KMS-11 (cell line): ENCODE data around the gene MAGI3.
"Not testable (repeated sequence)": the region's sequence is repeated elsewhere in the genome, so short reads cannot be mapped to it uniquely, and the experiment has no call there.

Experiments used
- H2AFZ ChIP-seq: fragments of 200-600 bp; sonication (generic); 2 replicates; pipeline ENCODE4 v1.6.1; 2016; ENCODE audit warnings: antibody characterized with exemption, mixed run types, low read depth
- H3K27ac ChIP-seq: fragments of 200-600 bp; sonication (generic); 2 replicates; pipeline ENCODE4 v1.6.1; 2016; ENCODE audit warnings: mild to moderate bottlenecking, mixed run types
- H3K27me3 ChIP-seq: fragments of 200-600 bp; sonication (generic); 2 replicates; pipeline ENCODE4 v1.6.1; 2017; ENCODE audit warnings: mild to moderate bottlenecking, low read depth, mixed run types, moderate library complexity; ENCODE audit not compliant: insufficient read depth
- H3K36me3 ChIP-seq: fragments of 200-600 bp; sonication (generic); 2 replicates; pipeline ENCODE4 v1.6.1; 2017; ENCODE audit warnings: mild to moderate bottlenecking, mixed run types; ENCODE audit not compliant: insufficient read depth
- H3K4me1 ChIP-seq: fragments of 200-600 bp; sonication (generic); 2 replicates; pipeline ENCODE4 v1.6.1; 2016; ENCODE audit warnings: mild to moderate bottlenecking, low read depth, mixed run types; ENCODE audit not compliant: poor library complexity, severe bottlenecking
- H3K4me2 ChIP-seq: fragments of 200-600 bp; sonication (generic); 2 replicates; pipeline ENCODE4 v1.7.0; 2016; ENCODE audit warnings: mild to moderate bottlenecking, mixed run types
- H3K4me3 ChIP-seq: fragments of 200-600 bp; sonication (generic); IDR thresholded peaks from 2 replicates; pipeline ENCODE4 v1.6.1; 2017; ENCODE audit warnings: low read depth, low read length, mixed read lengths; ENCODE audit not compliant: insufficient read depth
- H3K79me2 ChIP-seq: fragments of 200-600 bp; sonication (generic); 2 replicates; pipeline ENCODE4 v1.6.1; 2016; ENCODE audit warnings: low read depth, mixed run types; ENCODE audit not compliant: insufficient read depth
- H3K9ac ChIP-seq: fragments of 200-600 bp; sonication (generic); 2 replicates; pipeline ENCODE4 v1.6.1; 2016; ENCODE audit warnings: mild to moderate bottlenecking, mixed run types
- H4K20me1 ChIP-seq: fragments of 200-600 bp; sonication (generic); 2 replicates; pipeline ENCODE4 v1.6.1; 2016; ENCODE audit warnings: mild to moderate bottlenecking, mixed run types; ENCODE audit not compliant: insufficient read depth
- TF ChIP-seq, protein P1 (sequence below): fragments of 200-600 bp; sonication (generic); conservative IDR thresholded peaks from 2 replicates; pipeline ENCODE4 v1.6.1; 2017; ENCODE audit warnings: low read depth, mild to moderate bottlenecking, antibody characterized with exemption, low read length, moderate library complexity, mixed read lengths

Gene MAGI3

DNA sequence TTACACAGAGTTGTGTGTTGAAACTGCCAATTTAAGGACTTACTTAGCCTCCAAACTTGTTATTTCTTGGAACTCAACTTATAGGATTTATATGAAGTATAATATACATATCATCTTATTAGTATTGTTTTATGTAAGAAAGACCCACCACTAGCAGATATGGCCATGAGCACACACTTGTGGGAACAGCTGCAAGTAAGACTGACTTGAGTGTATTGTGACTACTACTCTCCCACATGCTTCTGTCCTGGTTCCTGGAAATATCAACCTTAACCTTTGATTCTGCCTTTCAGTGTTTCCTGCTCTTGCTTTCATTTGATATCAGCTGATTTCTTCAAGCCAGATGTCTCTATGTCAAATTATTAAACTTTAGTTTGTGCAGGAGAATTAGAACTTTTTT, 175.3 kb downstream of the MAGI3 start:
- Histone ChIP-seq H3K4me1 (no peaks in the 10 kb centered on the region), H3K27me3 (no peaks in the 10 kb centered on the region), H3K9ac (no peak overlapping the region), H4K20me1 (no peaks in the 10 kb centered on the region), H3K79me2 (no peaks in the 10 kb centered on the region), H3K4me2 (no peak overlapping the region), H3K36me3 (no peaks in the 10 kb centered on the region), H3K27ac (no peak overlapping the region), H3K4me3 (no peak overlapping the region), H2AFZ (no peak overlapping the region)
- TF ChIP-seq, protein P1, sequence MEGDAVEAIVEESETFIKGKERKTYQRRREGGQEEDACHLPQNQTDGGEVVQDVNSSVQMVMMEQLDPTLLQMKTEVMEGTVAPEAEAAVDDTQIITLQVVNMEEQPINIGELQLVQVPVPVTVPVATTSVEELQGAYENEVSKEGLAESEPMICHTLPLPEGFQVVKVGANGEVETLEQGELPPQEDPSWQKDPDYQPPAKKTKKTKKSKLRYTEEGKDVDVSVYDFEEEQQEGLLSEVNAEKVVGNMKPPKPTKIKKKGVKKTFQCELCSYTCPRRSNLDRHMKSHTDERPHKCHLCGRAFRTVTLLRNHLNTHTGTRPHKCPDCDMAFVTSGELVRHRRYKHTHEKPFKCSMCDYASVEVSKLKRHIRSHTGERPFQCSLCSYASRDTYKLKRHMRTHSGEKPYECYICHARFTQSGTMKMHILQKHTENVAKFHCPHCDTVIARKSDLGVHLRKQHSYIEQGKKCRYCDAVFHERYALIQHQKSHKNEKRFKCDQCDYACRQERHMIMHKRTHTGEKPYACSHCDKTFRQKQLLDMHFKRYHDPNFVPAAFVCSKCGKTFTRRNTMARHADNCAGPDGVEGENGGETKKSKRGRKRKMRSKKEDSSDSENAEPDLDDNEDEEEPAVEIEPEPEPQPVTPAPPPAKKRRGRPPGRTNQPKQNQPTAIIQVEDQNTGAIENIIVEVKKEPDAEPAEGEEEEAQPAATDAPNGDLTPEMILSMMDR, result no peak

DNA sequence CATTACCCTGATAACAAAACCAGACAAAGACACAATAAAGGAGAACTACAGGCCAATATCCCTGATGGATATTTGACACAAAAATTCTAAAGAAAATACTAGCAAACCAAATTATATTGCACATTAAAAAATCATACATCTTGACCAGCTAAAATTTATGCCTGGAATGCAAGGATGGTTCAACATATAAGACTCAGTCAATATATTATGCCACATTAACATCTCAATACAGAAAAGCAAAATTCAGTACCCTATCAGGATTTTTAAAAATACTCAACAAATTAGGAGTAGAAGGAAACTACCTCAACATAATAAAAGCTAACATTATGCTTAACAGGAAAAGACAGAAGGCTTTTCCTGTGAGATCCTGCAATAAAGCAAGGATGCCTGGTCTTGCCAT, 177.1 kb downstream of the MAGI3 start:
- Histone ChIP-seq H3K79me2 (no peaks in the 10 kb centered on the region), H3K4me3 (no peak overlapping the region), H3K27ac (no peak overlapping the region), H3K4me2 (no peak overlapping the region), H3K4me1 (no peaks in the 10 kb centered on the region), H3K36me3 (no peaks in the 10 kb centered on the region), H4K20me1 (no peaks in the 10 kb centered on the region), H3K27me3 (no peaks in the 10 kb centered on the region), H3K9ac (no peak overlapping the region), H2AFZ (no peak overlapping the region)
- TF ChIP-seq, protein P1, result no peak

- not testable (repeated sequence) for H3K4me3 ChIP-seq, H3K36me3 ChIP-seq, H3K79me2 ChIP-seq, H4K20me1 ChIP-seq, H3K4me2 ChIP-seq, H3K27ac ChIP-seq, H3K9ac ChIP-seq, H2AFZ ChIP-seq, H3K27me3 ChIP-seq, H3K4me1 ChIP-seq
Measured at GRCh38 chr1:113575744-113576260, 185.5 kb downstream of the MAGI3 start.

- H3K79me2 ChIP-seq, result no peaks in the 10 kb centered on the region
- H2AFZ ChIP-seq, result no peak overlapping the region
- no peaks in the 10 kb centered on the region for H3K27me3 ChIP-seq
- no peaks in the 10 kb centered on the region for H4K20me1 ChIP-seq
- H3K9ac ChIP-seq, result no peak overlapping the region
- TF ChIP-seq, protein P1, result no peak
- no peak overlapping the region for H3K27ac ChIP-seq
- no peaks in the 10 kb centered on the region for H3K36me3 ChIP-seq
- H3K4me3 ChIP-seq, result no peak overlapping the region
- H3K4me1 ChIP-seq, result no peaks in the 10 kb centered on the region
- no peak overlapping the region for H3K4me2 ChIP-seq
Measured at GRCh38 chr1:113576271-113576670, 186.0 kb downstream of the MAGI3 start.

- H3K27me3 ChIP-seq, result no peaks in the 10 kb centered on the region
- H2AFZ ChIP-seq, result no peak overlapping the region
- H3K9ac ChIP-seq, result no peak overlapping the region
- H3K4me3 ChIP-seq, result no peak overlapping the region
- H3K27ac ChIP-seq, result no peak overlapping the region
- no peaks in the 10 kb centered on the region for H3K79me2 ChIP-seq
- TF ChIP-seq, protein P1, result no peak
- no peaks in the 10 kb centered on the region for H3K36me3 ChIP-seq
- no peaks in the 10 kb centered on the region for H4K20me1 ChIP-seq
- no peaks in the 10 kb centered on the region for H3K4me1 ChIP-seq
- H3K4me2 ChIP-seq, result no peak overlapping the region
Measured at GRCh38 chr1:113579256-113580018, 189.1 kb downstream of the MAGI3 start.
